BLaER1 (cell line): ENCODE measurements around the gene SLC30A1.
"Not testable (repeated sequence)": the region's sequence is repeated elsewhere in the genome, so short reads cannot be mapped to it uniquely, and the experiment has no call there.

ENCODE experiments used
- H3K27ac ChIP-seq: shearing (Covaris generic); formaldehyde crosslinking; 2 replicates; pipeline ENCODE4 v1.8.1; 2022
- H3K27me3 ChIP-seq: shearing (Covaris generic); formaldehyde crosslinking; 2 replicates; pipeline ENCODE4 v1.8.1; 2022
- H3K36me3 ChIP-seq: shearing (Covaris generic); formaldehyde crosslinking; 2 replicates; pipeline ENCODE4 v1.8.1; 2022
- H3K4me1 ChIP-seq: shearing (Covaris generic); formaldehyde crosslinking; 2 replicates; pipeline ENCODE4 v1.8.1; 2022
- H3K4me2 ChIP-seq: shearing (Covaris generic); formaldehyde crosslinking; 2 replicates; pipeline ENCODE4 v1.8.1; 2022
- H3K4me3 ChIP-seq: shearing (Covaris generic); formaldehyde crosslinking; 2 replicates; pipeline ENCODE4 v1.8.1; 2022
- H3K9ac ChIP-seq: shearing (Covaris generic); formaldehyde crosslinking; 2 replicates; pipeline ENCODE4 v1.8.1; 2022
- H3K9me3 ChIP-seq: shearing (Covaris generic); formaldehyde crosslinking; 2 replicates; pipeline ENCODE4 v1.8.1; 2022
- H4K20me1 ChIP-seq: shearing (Covaris generic); formaldehyde crosslinking; 2 replicates; pipeline ENCODE4 v1.8.1; 2022
- Cebpa-rat ChIP-seq: shearing (Covaris generic); IDR thresholded peaks from 2 replicates; pipeline ENCODE4 v1.8.1; 2022

SLC30A1 gene

GRCh38 chr1:211548321-211549091 lies 30.5 kb downstream of the SLC30A1 start:
- no peaks in the 10 kb centered on the region for H3K9me3 ChIP-seq
- no peaks in the 10 kb centered on the region for H3K4me1 ChIP-seq

GRCh38 chr1:211547710-211548109 lies 31.3 kb downstream of the SLC30A1 start:
- no peaks in the 10 kb centered on the region for H3K36me3 ChIP-seq
- TF ChIP-seq Cebpa-rat = no peak
- H3K4me2 ChIP-seq = no peak overlapping the region
- H3K27me3 ChIP-seq = no peaks in the 10 kb centered on the region
- H3K4me1 ChIP-seq = no peaks in the 10 kb centered on the region; the same call in 1 of the 2 replicates
- no peaks in the 10 kb centered on the region for H4K20me1 ChIP-seq
- no peaks in the 10 kb centered on the region for H3K9me3 ChIP-seq
- no peak overlapping the region for H3K27ac ChIP-seq
- H3K9ac ChIP-seq = no peak overlapping the region
- H3K4me3 ChIP-seq = no peak overlapping the region

More at GRCh38 chr1:211548321-211549091, 30.5 kb downstream of the SLC30A1 start:
- TF ChIP-seq Cebpa-rat = no peak
- no peaks in the 10 kb centered on the region for H3K36me3 ChIP-seq
- H3K4me3 ChIP-seq = no peak overlapping the region
- H3K4me2 ChIP-seq = no peak overlapping the region
- no peaks in the 10 kb centered on the region for H3K27me3 ChIP-seq
- H3K27ac ChIP-seq = no peak overlapping the region
- no peaks in the 10 kb centered on the region for H4K20me1 ChIP-seq
- no peak overlapping the region for H3K9ac ChIP-seq

DNA sequence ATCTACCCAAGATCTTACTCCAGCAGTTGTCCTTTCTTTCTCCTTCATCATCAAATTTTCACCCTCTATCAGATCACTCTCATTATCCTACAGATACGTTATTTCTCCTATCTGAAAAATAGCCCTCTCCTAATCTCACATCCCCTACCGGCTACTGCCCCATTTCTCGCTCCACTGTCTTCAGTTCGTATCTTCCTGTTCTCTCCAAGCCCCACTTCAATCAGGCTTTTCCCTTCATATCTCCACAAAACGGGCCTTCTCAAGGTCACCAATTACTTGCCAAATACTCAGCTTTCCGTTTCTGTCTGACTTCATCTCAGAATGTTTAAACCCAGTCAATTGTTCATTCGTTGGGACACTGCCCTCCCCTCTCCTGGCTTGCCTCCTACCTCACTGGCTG lies 32.4 kb downstream of the SLC30A1 start:
- TF ChIP-seq Cebpa-rat = no peak
- H3K4me1 ChIP-seq = peaks cover 7% of the 10 kb centered on the region; the same call in 1 of the 2 replicates

DNA sequence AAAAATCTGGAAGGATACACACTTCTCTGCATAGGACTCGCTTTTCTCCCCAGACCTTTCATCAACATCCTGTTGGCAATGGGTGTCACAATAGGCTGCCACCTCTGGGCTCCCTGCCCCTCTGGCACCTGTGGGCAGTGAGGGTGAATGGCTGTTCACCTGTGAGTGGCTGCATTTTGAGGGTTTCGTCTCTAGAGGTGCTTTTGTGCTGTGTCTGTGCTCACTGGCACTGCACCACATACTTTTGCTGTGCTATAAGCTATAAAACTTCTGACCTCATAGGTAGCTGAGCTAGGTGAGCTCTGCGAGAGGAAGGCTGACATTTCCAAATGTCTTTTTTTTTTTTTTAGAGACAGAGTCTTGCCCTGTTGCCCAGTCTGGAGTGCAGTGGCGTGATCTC lies 35.9 kb downstream of the SLC30A1 start:
- Histone ChIP-seq H3K9me3 (peaks cover 20% of the 10 kb centered on the region), H3K36me3 (no peaks in the 10 kb centered on the region), H3K27me3 (no peaks in the 10 kb centered on the region), H4K20me1 (no peaks in the 10 kb centered on the region), H3K4me1 (peaks cover 7% of the 10 kb centered on the region; the same call in 1 of the 2 replicates), H3K9ac (no peak overlapping the region), H3K27ac (no peak overlapping the region), H3K4me3 (no peak overlapping the region), H3K4me2 (no peak overlapping the region)
- no peak for TF ChIP-seq Cebpa-rat

More for the DNA sequence above, 32.4 kb downstream of the SLC30A1 start:
- H3K27ac ChIP-seq = no peak overlapping the region
- H4K20me1 ChIP-seq = no peaks in the 10 kb centered on the region
- no peaks in the 10 kb centered on the region for H3K36me3 ChIP-seq
- no peak overlapping the region for H3K9ac ChIP-seq
- 0 out of 2 replicates have a peak, but pooled peaks cover 1% of the 10 kb centered on the region for H3K9me3 ChIP-seq
- no peaks in the 10 kb centered on the region for H3K27me3 ChIP-seq
- H3K4me3 ChIP-seq = no peak overlapping the region
- H3K4me2 ChIP-seq = no peak overlapping the region

GRCh38 chr1:211541720-211542477 lies 37.1 kb downstream of the SLC30A1 start:
- TF ChIP-seq Cebpa-rat = no peak
- Histone ChIP-seq H3K4me2 (no peak overlapping the region), H3K4me1 (peaks cover 7% of the 10 kb centered on the region; the same call in 1 of the 2 replicates), H3K27me3 (no peaks in the 10 kb centered on the region), H3K4me3 (no peak overlapping the region), H4K20me1 (no peaks in the 10 kb centered on the region), H3K27ac (no peak overlapping the region), H3K9ac (no peak overlapping the region), H3K36me3 (no peaks in the 10 kb centered on the region), H3K9me3 (peaks cover 20% of the 10 kb centered on the region)

DNA sequence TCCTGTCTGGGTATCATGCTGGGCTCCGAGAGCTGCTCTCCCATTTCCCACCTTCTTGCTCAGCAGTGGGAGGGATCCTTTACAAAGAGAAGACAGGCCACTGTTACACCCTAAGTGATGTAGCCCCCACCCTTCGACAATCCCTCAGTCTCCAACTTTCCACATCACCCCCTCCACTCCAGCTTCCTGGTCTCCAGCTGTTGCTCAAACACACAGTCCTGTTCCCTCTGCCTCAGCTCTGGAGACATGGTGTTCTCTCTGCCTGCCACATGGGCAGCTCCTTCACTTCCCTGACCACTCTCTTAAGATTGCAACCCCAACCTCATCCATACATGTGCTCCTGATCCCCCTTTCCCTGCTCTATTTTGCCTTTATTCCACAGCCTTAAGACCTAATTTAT lies 37.7 kb downstream of the SLC30A1 start:
- Histone ChIP-seq H3K4me3 (no peak overlapping the region), H3K9me3 (peaks cover 20% of the 10 kb centered on the region), H3K4me1 (peaks cover 7% of the 10 kb centered on the region; the same call in 1 of the 2 replicates), H3K27ac (no peak overlapping the region), H3K36me3 (no peaks in the 10 kb centered on the region), H3K4me2 (no peak overlapping the region), H3K9ac (no peak overlapping the region), H4K20me1 (no peaks in the 10 kb centered on the region), H3K27me3 (no peaks in the 10 kb centered on the region)
- TF ChIP-seq Cebpa-rat = no peak

DNA sequence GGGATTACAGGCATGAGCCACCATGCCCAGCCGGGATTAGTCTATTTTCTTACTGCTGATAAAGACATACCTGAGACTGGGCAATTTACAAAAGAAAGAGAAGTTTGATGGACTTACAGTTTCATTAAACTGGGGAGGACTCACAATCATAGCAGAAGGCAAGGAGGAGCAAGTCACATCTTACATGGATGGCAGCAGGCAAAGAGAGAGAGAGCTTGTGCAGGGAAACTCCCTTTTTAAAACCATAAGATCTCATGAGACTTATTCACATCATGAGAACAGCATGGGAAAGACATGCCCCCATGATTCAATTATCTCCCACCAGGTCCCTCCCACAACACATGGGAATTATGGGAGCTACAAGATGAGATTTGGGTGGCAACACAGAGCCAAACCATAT lies 38.1 kb downstream of the SLC30A1 start:
- not testable (repeated sequence) for H3K9ac ChIP-seq, H3K27ac ChIP-seq, H3K4me2 ChIP-seq, H4K20me1 ChIP-seq, H3K27me3 ChIP-seq, H3K4me3 ChIP-seq, H3K36me3 ChIP-seq, H3K4me1 ChIP-seq
- H3K9me3 ChIP-seq = peaks cover 20% of the 10 kb centered on the region

DNA sequence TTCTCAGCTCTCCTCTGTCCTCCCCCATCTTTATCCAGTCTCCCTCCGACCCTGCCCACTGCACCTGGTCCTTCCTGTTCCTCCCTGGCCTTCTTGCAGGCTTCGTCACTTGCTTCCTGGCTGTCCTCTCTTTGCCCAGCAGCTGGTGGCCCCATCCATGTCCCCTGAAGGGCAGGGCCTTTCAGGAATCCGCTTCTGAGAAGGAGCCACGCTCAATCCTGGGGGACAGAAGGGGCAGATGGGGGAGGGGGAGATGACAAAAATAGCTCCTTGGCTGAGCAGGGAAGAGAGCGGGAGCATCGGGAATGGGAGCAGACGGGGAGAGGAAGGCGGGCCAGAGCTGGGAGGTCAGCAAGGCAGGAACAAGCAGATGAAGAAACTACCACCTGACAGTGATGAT lies 40.7 kb downstream of the SLC30A1 start:
- Histone ChIP-seq H3K36me3 (no peaks in the 10 kb centered on the region), H3K27me3 (no peaks in the 10 kb centered on the region), H4K20me1 (no peaks in the 10 kb centered on the region), H3K4me2 (no peak overlapping the region), H3K9me3 (peaks cover 20% of the 10 kb centered on the region), H3K27ac (no peak overlapping the region), H3K9ac (no peak overlapping the region), H3K4me3 (no peak overlapping the region), H3K4me1 (peaks cover 15% of the 10 kb centered on the region; the same call in 1 of the 2 replicates)
- TF ChIP-seq Cebpa-rat = no peak

DNA sequence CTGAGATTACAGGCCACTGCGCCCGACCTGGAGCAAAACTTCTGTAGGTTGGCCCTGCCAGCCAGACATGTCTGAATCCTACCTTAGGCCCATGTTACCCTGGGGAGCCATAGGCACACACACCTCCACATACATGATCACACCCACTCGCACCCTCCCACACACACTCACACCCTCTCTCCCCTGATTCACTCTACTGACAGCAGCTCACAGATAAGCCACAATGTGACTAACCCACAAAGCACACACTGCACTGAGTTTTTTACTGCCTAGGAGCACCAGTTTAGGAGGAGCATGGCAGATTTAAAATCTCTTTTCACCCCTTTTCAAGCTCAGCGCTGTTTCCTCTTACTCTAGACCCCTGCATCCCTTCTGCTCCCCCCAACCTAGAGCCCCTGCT lies 41.7 kb downstream of the SLC30A1 start:
- Histone ChIP-seq H3K4me2 (no peak overlapping the region), H4K20me1 (no peaks in the 10 kb centered on the region), H3K27me3 (no peaks in the 10 kb centered on the region), H3K36me3 (no peaks in the 10 kb centered on the region), H3K27ac (no peak overlapping the region), H3K9ac (no peak overlapping the region), H3K4me1 (peaks cover 11% of the 10 kb centered on the region; the same call in 1 of the 2 replicates), H3K9me3 (peaks cover 20% of the 10 kb centered on the region), H3K4me3 (no peak overlapping the region)
- no peak for TF ChIP-seq Cebpa-rat

GRCh38 chr1:211536606-211537005 lies 42.4 kb downstream of the SLC30A1 start:
- Histone ChIP-seq H3K36me3 (no peaks in the 10 kb centered on the region), H3K4me2 (no peak overlapping the region), H3K4me3 (no peak overlapping the region), H3K27me3 (no peaks in the 10 kb centered on the region), H3K9me3 (peaks cover 19% of the 10 kb centered on the region), H3K9ac (no peak overlapping the region), H3K27ac (no peak overlapping the region), H4K20me1 (no peaks in the 10 kb centered on the region), H3K4me1 (peaks cover 14% of the 10 kb centered on the region)
- TF ChIP-seq Cebpa-rat = no peak
